Fibroblast of skin of left quadriceps (primary cell): Measurements from ENCODE around the gene KHDC4.
"Not testable (repeated sequence)": the region's sequence is repeated elsewhere in the genome, so short reads cannot be mapped to it uniquely, and the experiment has no call there.

ENCODE experiments used
- DNase-seq, 2 experiments: peaks; one replicate each; pipeline ENCODE4 v3.0.0-alpha.2; 2013; ENCODE audit warnings: low read depth in 2 of 2

Gene KHDC4

GRCh38 chr1:155940993-155941844 lies 7.0 kb upstream of the KHDC4 start, which contains the start of gene RXFP4:
TSS of gene RXFP4 (plus strand) at chr1:155941638. CDS start at chr1:155941710, 72 bp downstream.
- DNase-seq = no peak

GRCh38 chr1:155940482-155940992 lies 6.3 kb upstream of the KHDC4 start:
- DNase-seq = no peak

DNA sequence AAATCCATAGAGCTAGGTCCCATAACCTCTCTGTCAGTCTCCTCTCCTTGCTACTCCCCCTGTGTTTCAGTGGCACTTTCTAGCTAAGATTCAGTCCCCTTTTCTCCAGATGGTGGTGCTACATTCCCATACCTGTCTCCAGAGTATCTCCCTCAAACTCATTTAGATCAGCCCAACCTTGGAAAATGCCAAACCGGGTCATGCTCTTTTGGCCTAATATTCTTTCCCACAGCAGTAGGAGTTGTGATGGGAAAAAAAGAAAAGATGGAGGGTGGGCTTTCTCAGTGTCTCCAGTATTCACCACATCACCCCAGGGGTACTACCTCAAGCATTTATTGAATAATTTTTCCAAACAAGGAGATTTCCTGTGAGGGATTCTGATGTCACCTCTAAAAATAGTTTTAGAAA lies 4.0 kb upstream of the KHDC4 start:
- DNase-seq = peak; percentile 51 to 56

DNA sequence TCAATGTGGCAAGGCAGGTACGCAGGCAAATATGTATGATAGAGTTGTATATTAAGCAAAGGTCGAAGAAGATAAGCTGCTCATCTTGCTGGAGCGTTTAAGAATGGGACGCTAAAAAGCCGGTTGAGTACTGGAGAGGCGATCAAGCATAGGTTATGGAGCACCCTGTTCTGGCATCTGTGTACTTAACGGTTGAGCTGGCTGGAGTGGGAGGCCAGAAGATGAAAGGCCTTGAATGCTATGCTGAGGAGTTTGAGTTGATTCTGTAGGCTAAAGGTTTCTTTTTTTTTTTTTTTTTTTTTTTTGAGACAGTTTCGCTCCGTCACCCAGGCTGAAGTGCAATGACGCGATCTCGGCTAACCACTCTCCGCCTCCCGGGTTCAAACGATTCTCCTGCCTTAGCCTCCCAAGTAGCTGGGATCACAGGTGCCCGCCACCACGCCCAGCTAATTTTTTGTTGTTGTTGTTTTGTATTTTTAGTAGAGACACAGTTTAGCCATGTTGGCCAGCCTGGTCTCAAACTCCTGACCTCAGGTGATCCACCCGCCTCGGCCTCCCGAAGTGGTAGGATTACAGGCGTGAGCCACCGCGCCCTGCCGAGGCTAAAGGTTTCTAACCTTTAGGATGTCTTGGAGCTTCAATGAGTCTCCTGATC lies 850 bp upstream of the KHDC4 start:
- DNase-seq = no peak

DNA sequence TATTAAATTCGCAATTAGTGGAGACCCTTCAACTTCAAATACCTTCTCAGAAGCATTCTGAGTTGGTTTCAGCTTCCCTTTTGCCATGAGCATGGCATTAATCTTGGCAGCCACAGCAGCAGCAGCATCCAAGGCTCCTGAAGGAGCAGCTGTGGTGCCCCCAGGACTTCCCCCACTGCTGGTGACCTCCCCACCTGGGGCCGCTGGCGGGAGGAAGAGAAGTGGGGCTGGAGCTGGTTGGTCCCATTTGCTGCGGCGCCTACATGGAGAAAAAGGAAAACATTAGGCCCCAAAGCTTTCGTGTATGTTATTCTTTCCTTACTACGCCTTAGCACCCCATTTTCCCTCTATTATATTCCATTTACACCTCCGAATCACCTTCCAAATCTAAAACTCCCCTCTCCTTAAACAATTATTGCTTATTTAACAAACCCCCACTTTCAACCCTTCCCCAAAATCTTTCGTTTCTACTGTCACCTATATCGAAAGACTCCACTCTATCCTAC lies 569 bp downstream of the KHDC4 start:
- DNase-seq = no peak

GRCh38 chr1:155932487-155932886 lies 1.7 kb downstream of the KHDC4 start:
- DNase-seq = no peak

DNA sequence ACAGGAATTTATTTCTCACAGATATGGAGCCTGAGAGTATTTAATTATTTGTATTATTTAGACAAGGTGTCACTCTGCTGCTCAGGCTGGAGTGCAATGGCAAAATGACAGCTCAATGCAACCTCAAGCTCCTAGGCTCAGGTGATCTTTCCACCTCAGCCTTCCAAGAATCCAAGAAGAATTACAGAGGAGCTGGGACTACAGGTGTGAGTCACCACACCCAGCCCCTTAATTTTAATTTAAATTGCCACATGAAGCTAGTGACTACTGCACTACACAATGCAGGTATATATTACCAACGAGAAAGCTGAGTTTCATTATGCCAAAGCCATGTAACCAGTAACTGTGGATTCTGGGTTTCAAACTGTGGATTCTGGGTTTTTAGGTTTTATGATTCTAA lies 2.1 kb downstream of the KHDC4 start:
- DNase-seq = no peak

DNA sequence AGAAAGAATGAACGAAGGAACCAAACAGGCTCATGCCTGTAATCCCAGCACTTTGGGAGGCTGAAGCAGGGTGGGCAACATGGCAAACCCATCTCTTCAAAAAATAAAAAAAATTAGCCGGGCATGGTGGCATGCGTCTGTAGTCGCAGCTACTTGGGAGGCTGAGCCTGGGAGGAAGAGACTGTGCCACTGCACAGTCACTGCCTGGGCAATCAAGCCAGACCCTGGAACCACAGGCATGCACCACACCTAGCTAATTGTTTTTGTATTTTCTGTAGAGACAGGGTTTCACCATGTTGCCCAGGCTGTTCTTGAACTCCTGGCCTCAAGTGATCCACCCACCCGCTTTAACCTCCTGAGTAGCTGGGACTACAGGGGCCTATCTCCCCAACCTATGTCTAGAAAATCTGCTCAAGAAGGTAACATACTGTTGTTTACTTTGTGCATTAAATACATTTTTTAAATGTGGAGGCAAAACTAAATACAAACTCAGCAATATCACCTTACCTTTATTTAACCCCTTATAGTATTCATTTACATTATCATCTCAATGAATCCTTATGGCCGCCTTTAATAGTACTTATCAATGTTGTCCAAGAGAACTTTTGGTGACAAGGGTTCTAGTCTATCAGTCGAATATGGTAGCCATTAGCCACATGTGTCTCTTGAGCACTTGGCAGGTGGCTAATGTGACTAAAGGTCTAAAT lies 2.7 kb downstream of the KHDC4 start:
- no peak for DNase-seq

DNA sequence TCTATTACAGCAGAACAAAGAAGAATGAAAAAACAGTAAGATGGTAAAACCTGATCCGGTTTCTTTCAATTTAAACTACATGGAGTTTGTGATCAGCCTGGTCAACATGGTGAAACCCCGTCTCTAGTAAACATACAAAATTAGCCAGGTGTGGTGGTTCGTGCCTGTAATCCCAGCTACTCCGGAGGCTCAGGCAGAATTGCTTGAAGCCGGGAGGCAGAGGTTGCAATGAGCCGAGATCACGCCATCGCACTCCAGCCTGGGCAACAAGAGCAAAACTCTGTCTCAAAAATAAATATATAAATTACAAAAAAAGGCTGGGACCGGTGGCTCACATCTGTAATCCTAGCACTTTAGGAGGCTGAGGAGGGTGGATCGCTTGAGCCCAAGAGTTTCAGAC lies 3.5 kb downstream of the KHDC4 start:
- not testable (repeated sequence) for DNase-seq

DNA sequence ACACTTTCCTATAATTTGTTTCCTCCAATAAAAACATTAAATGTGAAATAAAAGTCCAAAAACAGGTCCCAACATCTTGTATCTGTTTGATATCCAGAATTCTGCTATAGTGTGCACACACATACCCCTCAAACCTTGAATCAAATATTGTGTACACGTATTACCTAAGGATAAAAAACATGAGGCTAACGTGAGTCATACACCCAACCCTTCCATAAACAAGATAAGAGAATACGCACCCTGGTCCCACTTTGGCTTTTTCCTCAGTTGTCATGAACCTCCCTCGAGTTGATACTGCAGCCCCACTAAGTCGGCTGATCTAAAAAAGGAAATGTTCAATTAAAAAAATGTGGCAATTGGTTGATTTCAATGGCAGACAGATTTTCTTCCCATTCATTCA lies 5.2 kb downstream of the KHDC4 start:
- DNase-seq = no peak

GRCh38 chr1:155925506-155925905 lies 8.7 kb downstream of the KHDC4 start:
- DNase-seq = no peak

DNA sequence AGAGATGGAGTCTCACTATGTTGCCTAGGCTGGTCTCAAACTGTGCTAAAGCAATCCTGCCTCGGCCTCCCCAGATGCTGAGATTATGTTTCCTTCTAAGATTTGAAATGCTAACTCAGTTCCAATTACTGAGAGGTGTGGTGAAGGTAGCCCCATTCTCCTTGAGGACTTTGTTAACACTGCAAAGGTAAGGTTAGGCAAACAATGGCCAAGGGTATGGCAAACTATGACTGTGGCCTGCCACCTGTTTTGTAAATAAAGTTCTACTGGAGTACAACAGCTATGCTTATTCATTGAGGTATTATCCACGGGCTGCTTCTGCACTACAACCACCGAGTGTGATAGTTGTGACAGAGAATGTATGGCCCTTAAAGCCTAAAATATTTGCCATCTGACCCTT lies 13.5 kb downstream of the KHDC4 start:
- no peak for DNase-seq

- no peak for DNase-seq
Measured at GRCh38 chr1:155919801-155920200, 14.4 kb downstream of the KHDC4 start.

DNA sequence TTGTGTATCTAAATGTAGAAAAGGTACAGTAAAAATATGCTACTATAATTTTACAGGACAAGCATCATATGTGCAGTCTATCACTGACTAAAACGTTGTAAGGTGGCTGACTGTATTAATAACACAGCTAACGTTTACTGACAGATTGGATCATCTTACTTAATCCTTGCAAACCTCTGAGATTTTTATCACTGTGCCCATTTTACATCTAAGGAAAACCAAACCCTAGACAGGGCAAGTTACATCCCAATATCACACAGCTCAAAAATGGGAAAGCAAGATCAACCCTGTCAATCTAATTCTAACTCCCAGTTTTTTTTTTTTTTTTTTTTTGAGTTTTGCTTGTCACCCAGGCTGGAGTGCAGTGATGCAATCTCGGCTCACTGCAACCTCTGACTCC lies 15.6 kb downstream of the KHDC4 start:
- no peak for DNase-seq

DNA sequence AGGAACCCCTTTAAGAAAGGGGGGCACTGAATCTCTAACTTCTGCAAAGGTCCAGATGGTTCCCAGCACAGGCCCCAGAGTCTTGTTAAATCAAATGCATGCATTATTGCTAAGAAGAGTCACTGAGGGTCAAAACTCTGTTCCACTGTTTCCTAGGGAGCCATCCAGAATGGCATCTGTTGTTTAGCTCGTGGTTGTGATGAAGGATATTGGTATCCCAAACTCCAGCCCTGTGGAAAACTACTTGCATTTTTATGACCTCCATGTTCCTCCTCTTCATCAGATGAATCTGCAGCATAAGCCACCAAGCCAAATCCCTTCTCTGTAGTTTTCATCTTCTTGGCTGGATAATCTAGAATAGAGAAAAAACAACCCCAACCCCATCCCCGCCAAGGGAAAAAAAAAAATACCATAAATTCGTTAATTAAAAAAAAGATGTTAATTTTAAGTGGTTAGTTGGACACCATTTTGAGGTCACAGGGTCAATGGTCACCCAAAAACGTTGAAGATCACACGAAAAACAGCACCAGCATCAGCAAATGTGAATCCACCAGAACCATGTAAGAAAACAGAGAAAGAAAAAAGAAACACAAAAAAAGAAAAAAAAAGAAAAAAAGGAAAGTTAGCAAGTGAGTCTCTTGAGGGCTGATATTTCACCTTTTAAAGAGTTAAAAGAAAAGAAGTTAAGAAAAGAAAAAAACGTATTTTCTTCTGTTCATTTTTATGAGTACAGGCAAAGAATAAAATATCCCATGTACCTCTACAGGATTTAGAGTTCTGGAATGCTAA lies 20.1 kb downstream of the KHDC4 start:
- DNase-seq = peak in 1 of 2 experiments; percentile 31

DNA sequence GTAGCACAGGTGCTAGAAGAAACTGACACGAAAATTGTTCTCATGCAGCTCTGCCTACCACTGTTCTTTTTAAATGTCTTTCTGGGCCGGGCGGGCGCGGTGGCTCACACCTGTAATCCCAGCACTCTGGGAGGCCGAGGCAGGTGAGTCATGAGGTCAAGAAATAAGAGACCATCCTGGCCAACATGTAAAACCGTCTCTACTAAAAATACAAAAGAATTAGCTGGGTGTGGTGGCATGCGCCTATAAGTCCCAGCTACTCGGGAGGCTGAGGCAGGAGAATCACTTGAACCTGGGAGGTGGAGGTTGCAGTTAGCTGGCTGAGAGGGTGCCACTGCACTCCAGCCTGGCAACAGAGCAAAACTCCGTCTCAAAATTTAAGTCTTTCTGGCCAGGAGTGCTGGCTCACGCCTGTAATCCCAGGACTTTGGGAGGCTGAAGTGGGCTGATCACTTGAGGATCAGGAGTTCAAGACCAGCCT lies 22.1 kb downstream of the KHDC4 start:
- DNase-seq = no peak

- DNase-seq = peak in 1 of 2 experiments; percentile 37
Measured at GRCh38 chr1:155911156-155912055, 22.8 kb downstream of the KHDC4 start, which contains the start of gene RIT1. TSS of gene RIT1 (minus strand) at chr1:155911349. CDS start at chr1:155910761, 588 bp downstream.

DNA sequence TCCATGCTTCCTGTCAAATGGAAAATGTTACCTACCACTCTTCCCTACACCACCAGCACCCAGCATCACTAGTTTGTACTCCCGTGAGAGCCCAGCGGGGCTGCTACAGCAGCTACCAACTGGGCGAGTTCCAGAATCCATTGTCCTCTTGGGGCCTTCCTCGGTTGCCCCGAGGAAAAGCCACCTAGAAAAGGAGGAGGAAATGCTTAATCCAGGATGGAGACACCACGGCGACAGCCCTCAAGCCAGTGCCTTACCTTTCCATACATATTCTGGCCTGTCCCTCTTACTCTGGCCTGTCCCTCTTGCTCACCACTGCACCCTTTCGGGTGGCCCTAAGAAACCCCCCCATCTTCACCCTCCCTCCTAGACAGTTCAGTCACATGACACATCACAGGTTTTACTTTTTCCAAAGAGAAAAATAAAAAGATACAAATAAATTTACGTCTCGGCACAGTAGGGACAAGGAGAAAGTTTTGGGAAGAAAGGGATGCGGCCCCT lies 23.5 kb downstream of the KHDC4 start:
- no peak for DNase-seq

- no peak for DNase-seq
Measured at GRCh38 chr1:155909894-155910293, 24.3 kb downstream of the KHDC4 start.

- no peak for DNase-seq
Measured at GRCh38 chr1:155904261-155904660, 30.0 kb downstream of the KHDC4 start.
